Measurements from ENCODE around the gene JAZF1.

Gene JAZF1

DNA sequence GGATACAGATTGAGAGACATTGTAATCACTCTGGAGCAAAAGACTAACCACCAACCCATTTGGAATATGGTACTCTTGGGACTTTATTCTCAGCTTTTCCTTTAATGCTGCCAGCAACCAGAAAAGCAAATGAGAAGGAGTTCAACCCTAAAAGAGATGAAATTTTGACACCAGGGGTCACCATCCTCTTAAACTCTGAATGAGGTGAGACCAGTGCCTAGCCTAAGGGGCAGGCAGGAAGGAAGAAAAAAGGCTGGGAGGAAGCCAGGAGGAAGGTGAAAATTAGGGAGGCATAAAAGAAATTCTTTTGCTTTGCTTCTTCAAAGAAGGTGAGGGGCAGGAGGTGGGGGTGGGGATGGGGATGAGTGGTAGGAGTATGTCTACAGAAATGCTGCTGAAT lies 135.8 kb downstream of the JAZF1 start:
- Histone ChIP-seq H2BK12ac (ENCODE audit: low read length in 2 of 2) (no peak overlapping the region), H3K4me1 (ENCODE audit: control insufficient read depth, insufficient read depth, low read depth, low read length) (peaks cover 7% of the 10 kb centered on the region), H3K14ac (ENCODE audit: low read length in 2 of 2) (no peak overlapping the region), H3K4me3 (ENCODE audit: insufficient read depth in 1 of 2, low read depth in 1 of 2, low read length in 2 of 2) (no peak overlapping the region), H3K27me3 (ENCODE audit: control insufficient read depth in 1 of 2, insufficient read depth in 1 of 2, low read length in 2 of 2) (no peaks in the 10 kb centered on the region), H3K36me3 (ENCODE audit: control insufficient read depth in 1 of 2, insufficient read depth in 2 of 2, low read depth in 1 of 2, low read length in 2 of 2) (no peaks in the 10 kb centered on the region), H3K23ac (ENCODE audit: low read length in 2 of 2) (no peak overlapping the region), H4K8ac (ENCODE audit: low read length) (no peak overlapping the region), H2AFZ (ENCODE audit: low read depth, low read length) (no peak overlapping the region), H3K9me3 (ENCODE audit: control insufficient read depth, low read length) (no peaks in the 10 kb centered on the region), H3K4ac (ENCODE audit: low read depth in 1 of 2, low read length in 2 of 2) (no peak overlapping the region), H2BK120ac (ENCODE audit: low read depth, low read length) (no peak overlapping the region), H3K4me2 (ENCODE audit: low read length, poor library complexity, severe bottlenecking) (no peak overlapping the region), H3K9ac (ENCODE audit: low read length) (no peak overlapping the region), H3K18ac (ENCODE audit: low read depth in 1 of 2, low read length in 2 of 2) (no peak overlapping the region), H4K91ac (ENCODE audit: low read length) (no peak overlapping the region), H3K79me1 (replicated peaks; ENCODE audit: low read length, poor library complexity, severe bottlenecking) (peaks cover 17% of the 10 kb centered on the region), H3K27ac (ENCODE audit: low read length, poor library complexity, severe bottlenecking) (no peak overlapping the region), H2BK15ac (ENCODE audit: low read depth, poor library complexity, severe bottlenecking) (no peak overlapping the region), H2BK5ac (ENCODE audit: low read depth, low read length, poor library complexity, severe bottlenecking) (no peak overlapping the region), H2AK5ac (ENCODE audit: low read length, severe bottlenecking) (no peak overlapping the region)
- DNase-seq: no peak

DNA sequence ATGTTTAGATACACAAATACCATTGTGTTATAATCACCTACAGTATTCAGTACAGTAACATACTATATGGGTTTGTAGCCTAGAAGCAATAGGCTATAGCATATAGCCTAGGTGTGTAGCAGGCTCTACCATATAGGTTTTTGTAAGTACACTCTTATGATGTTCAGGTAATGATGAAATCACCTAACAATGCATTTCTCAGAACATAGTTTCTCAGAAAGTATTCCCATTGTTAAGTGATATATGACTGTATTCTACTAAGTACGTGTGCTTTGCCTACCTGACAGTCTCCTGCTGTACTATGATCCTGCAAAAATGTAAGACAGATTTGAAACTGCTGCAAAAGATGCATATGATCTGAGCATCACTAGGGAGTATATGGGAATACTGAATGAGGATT lies 137.9 kb downstream of the JAZF1 start:
- Histone ChIP-seq H3K9ac (ENCODE audit: low read length) (no peak overlapping the region), H3K4me3 (ENCODE audit: insufficient read depth in 1 of 2, low read depth in 1 of 2, low read length in 2 of 2) (no peak overlapping the region), H3K4ac (ENCODE audit: low read depth in 1 of 2, low read length in 2 of 2) (no peak overlapping the region), H2BK5ac (ENCODE audit: low read depth, low read length, poor library complexity, severe bottlenecking) (no peak overlapping the region), H2BK15ac (ENCODE audit: low read depth, poor library complexity, severe bottlenecking) (no peak overlapping the region), H2AK5ac (ENCODE audit: low read length, severe bottlenecking) (peak overlapping the region; percentile 35), H4K8ac (ENCODE audit: low read length) (no peak overlapping the region), H3K4me2 (ENCODE audit: low read length, poor library complexity, severe bottlenecking) (no peak overlapping the region), H3K14ac (ENCODE audit: low read length in 2 of 2) (no peak overlapping the region), H3K27me3 (ENCODE audit: control insufficient read depth in 1 of 2, insufficient read depth in 1 of 2, low read length in 2 of 2) (no peaks in the 10 kb centered on the region), H3K27ac (ENCODE audit: low read length, poor library complexity, severe bottlenecking) (no peak overlapping the region), H3K4me1 (ENCODE audit: control insufficient read depth, insufficient read depth, low read depth, low read length) (peaks cover 7% of the 10 kb centered on the region), H3K9me3 (ENCODE audit: control insufficient read depth, low read length) (no peaks in the 10 kb centered on the region), H3K23ac (ENCODE audit: low read length in 2 of 2) (no peak overlapping the region), H2AFZ (ENCODE audit: low read depth, low read length) (no peak overlapping the region), H4K91ac (ENCODE audit: low read length) (no peak overlapping the region), H3K79me1 (replicated peaks; ENCODE audit: low read length, poor library complexity, severe bottlenecking) (peaks cover 12% of the 10 kb centered on the region), H2BK12ac (ENCODE audit: low read length in 2 of 2) (no peak overlapping the region), H2BK120ac (ENCODE audit: low read depth, low read length) (no peak overlapping the region), H3K18ac (ENCODE audit: low read depth in 1 of 2, low read length in 2 of 2) (no peak overlapping the region), H3K36me3 (ENCODE audit: control insufficient read depth in 1 of 2, insufficient read depth in 2 of 2, low read depth in 1 of 2, low read length in 2 of 2) (no peaks in the 10 kb centered on the region)
- WGBS: 100% methylated on average over 1 of the region's 1 CpG
- DNase-seq: no peak

DNA sequence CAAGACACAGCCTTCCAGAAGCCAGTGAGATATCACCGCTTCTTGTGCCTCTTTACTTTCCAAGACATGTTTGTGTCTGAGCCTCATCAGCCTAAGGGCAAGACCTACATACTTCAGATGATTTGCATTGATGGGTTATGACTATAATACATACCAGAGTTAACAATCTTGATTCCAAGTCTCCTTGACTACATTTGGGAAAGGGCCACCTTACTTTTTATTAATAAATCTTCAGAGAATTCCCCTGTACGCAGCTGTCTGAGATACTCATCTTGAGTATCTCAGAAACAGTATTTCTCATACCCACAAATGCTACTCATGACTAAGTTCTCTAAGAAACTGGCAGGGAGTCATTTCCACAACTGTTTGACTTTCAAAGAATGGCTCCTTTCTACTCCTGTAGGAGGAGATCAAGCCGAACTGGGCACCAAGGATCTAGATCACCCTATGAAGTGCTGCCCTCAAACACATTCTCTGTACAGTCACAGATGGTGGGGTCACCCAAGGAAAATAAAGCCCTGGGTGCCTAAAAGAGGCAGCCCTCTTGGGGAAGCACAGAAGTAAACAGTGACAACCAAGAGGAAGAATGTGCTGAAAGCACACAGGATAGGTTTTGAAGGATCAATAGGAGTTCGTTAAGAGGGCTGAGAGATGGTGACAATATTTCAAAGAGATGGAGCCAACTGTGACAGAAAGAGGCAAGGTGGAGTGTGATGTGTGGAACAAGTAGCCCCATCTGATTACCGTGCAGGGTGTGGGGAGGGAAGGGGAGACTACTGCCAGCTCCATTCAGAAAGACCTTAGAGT lies 138.9 kb downstream of the JAZF1 start:
- no peak overlapping the region for H2AFZ ChIP-seq (ENCODE audit: low read depth, low read length)
- H4K91ac ChIP-seq (ENCODE audit: low read length): peak overlapping the region; percentile 37
- H3K9me3 ChIP-seq (ENCODE audit: control insufficient read depth, low read length): no peaks in the 10 kb centered on the region
- H3K27me3 ChIP-seq (ENCODE audit: control insufficient read depth in 1 of 2, insufficient read depth in 1 of 2, low read length in 2 of 2): no peaks in the 10 kb centered on the region
- no peak overlapping the region for H4K8ac ChIP-seq (ENCODE audit: low read length)
- H3K9ac ChIP-seq (ENCODE audit: low read length): no peak overlapping the region
- no peak overlapping the region for H3K14ac ChIP-seq (ENCODE audit: low read length in 2 of 2)
- peak overlapping the region; percentile 71 for H2BK120ac ChIP-seq (ENCODE audit: low read depth, low read length)
- H3K4me3 ChIP-seq (ENCODE audit: insufficient read depth in 1 of 2, low read depth in 1 of 2, low read length in 2 of 2): no peak overlapping the region
- H3K4ac ChIP-seq (ENCODE audit: low read depth in 1 of 2, low read length in 2 of 2): peak overlapping the region; percentile 29 to 36
- H3K36me3 ChIP-seq (ENCODE audit: control insufficient read depth in 1 of 2, insufficient read depth in 2 of 2, low read depth in 1 of 2, low read length in 2 of 2): no peaks in the 10 kb centered on the region
- H2BK5ac ChIP-seq (ENCODE audit: low read depth, low read length, poor library complexity, severe bottlenecking): peak overlapping the region; percentile 78
- peak overlapping the region; percentile 15 to 57 for H2BK12ac ChIP-seq (ENCODE audit: low read length in 2 of 2)
- DNase-seq: peak; percentile 74
- peak overlapping the region; percentile 92 for H3K27ac ChIP-seq (ENCODE audit: low read length, poor library complexity, severe bottlenecking)
- H3K4me2 ChIP-seq (ENCODE audit: low read length, poor library complexity, severe bottlenecking): no peak overlapping the region
- WGBS: 27% methylated on average over 5 of the region's 5 CpGs
- peak overlapping the region; percentile 99 for H2AK5ac ChIP-seq (ENCODE audit: low read length, severe bottlenecking)
- no peak overlapping the region for H2BK15ac ChIP-seq (ENCODE audit: low read depth, poor library complexity, severe bottlenecking)
- peaks cover 12% of the 10 kb centered on the region for H3K79me1 ChIP-seq (replicated peaks; ENCODE audit: low read length, poor library complexity, severe bottlenecking)
- H3K23ac ChIP-seq (ENCODE audit: low read length in 2 of 2): peak overlapping the region in 1 of 2 experiments; percentile 9
- H3K18ac ChIP-seq (ENCODE audit: low read depth in 1 of 2, low read length in 2 of 2): peak overlapping the region; percentile 82 to 84
- peaks cover 8% of the 10 kb centered on the region for H3K4me1 ChIP-seq (ENCODE audit: control insufficient read depth, insufficient read depth, low read depth, low read length)

DNA sequence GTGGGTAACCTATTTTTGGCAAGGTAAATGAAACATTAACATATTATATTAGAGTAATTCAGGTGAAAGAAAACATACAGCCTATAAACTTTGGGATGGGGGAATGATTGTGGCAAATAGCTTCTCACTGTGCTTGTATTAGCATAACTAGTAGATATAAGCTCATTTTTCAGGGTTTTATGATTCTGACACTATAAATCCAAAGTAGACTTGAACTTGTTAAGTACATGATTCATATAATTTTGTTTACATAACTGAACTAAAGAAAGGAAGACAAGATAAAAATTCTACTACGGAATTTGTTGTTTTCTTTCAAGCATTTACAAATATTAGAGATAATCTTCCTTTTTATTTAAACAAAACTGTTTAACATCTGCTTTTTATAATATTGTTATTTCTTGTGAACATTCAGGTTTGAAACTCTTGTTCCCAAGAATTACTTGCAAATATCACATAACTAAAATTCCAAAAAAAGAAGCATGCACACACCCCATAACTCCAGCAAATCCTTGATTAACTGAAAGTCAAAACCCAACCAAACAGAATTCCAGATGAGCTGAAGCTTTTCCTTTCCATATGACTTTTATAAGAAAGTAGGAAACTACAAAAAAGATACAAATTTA lies 142.3 kb downstream of the JAZF1 start:
- Histone ChIP-seq H3K23ac (ENCODE audit: low read length in 2 of 2) (no peak overlapping the region), H2BK15ac (ENCODE audit: low read depth, poor library complexity, severe bottlenecking) (no peak overlapping the region)

More for the DNA sequence above, 142.3 kb downstream of the JAZF1 start:
- no peaks in the 10 kb centered on the region for H3K36me3 ChIP-seq (ENCODE audit: control insufficient read depth in 1 of 2, insufficient read depth in 2 of 2, low read depth in 1 of 2, low read length in 2 of 2)
- no peak overlapping the region for H3K18ac ChIP-seq (ENCODE audit: low read depth in 1 of 2, low read length in 2 of 2)
- H4K8ac ChIP-seq (ENCODE audit: low read length): no peak overlapping the region
- peak overlapping the region; percentile 89 for H3K27ac ChIP-seq (ENCODE audit: low read length, poor library complexity, severe bottlenecking)
- peaks cover 4% of the 10 kb centered on the region for H3K79me1 ChIP-seq (replicated peaks; ENCODE audit: low read length, poor library complexity, severe bottlenecking)
- no peak overlapping the region for H3K14ac ChIP-seq (ENCODE audit: low read length in 2 of 2)
- no peak overlapping the region for H2BK120ac ChIP-seq (ENCODE audit: low read depth, low read length)
- no peak overlapping the region for H2AK5ac ChIP-seq (ENCODE audit: low read length, severe bottlenecking)
- H2AFZ ChIP-seq (ENCODE audit: low read depth, low read length): no peak overlapping the region
- H2BK5ac ChIP-seq (ENCODE audit: low read depth, low read length, poor library complexity, severe bottlenecking): no peak overlapping the region
- no peaks in the 10 kb centered on the region for H3K9me3 ChIP-seq (ENCODE audit: control insufficient read depth, low read length)
- H3K4me3 ChIP-seq (ENCODE audit: insufficient read depth in 1 of 2, low read depth in 1 of 2, low read length in 2 of 2): no peak overlapping the region
- no CpG with 5 or more reads among the region's 1 CpG for WGBS
- H3K4ac ChIP-seq (ENCODE audit: low read depth in 1 of 2, low read length in 2 of 2): no peak overlapping the region
- H3K4me1 ChIP-seq (ENCODE audit: control insufficient read depth, insufficient read depth, low read depth, low read length): peaks cover 13% of the 10 kb centered on the region
- H3K9ac ChIP-seq (ENCODE audit: low read length): peak overlapping the region; percentile 79
- no peaks in the 10 kb centered on the region for H3K27me3 ChIP-seq (ENCODE audit: control insufficient read depth in 1 of 2, insufficient read depth in 1 of 2, low read length in 2 of 2)
- DNase-seq: peak; percentile 38
- no peak overlapping the region for H4K91ac ChIP-seq (ENCODE audit: low read length)
- H3K4me2 ChIP-seq (ENCODE audit: low read length, poor library complexity, severe bottlenecking): no peak overlapping the region
- no peak overlapping the region for H2BK12ac ChIP-seq (ENCODE audit: low read length in 2 of 2)
